Astrocyte (in vitro differentiated cells and primary cell): ENCODE measurements around the gene DHRS13. TPM values are rescaled to one million over a fixed set of nuclear protein-coding genes. Genes with fewer than 3 reads are reported as not detected.
"Not testable (repeated sequence)": the region's sequence is repeated elsewhere in the genome, so short reads cannot be mapped to it uniquely, and the experiment has no call there.

Experiments used
- DNase-seq: peaks from one replicate; pipeline ENCODE4 v3.0.0-alpha.2; 2010; ENCODE audit warnings: low read depth
- FAIRE-seq: peaks from 2 replicates; lab custom pipeline; 2011; peaks lifted over from hg19 to GRCh38; lab: Jason Lieb, UNC
- H2AFZ ChIP-seq: 2 replicates; pipeline ENCODE4 v1.6.0; 2012; ENCODE audit warnings: low read depth, low read length, inconsistent platforms
- H3K27ac ChIP-seq: 2 replicates; pipeline ENCODE4 v1.5.1; 2011; ENCODE audit warnings: low read depth, low read length, inconsistent platforms
- H3K27me3 ChIP-seq: 2 replicates; pipeline ENCODE4 v1.6.0; 2011; ENCODE audit warnings: low read length, inconsistent platforms; ENCODE audit not compliant: insufficient read depth
- H3K36me3 ChIP-seq: 2 replicates; pipeline ENCODE4 v1.5.1; 2011; ENCODE audit warnings: low read length, inconsistent platforms; ENCODE audit not compliant: insufficient read depth
- H3K4me1 ChIP-seq: 2 replicates; pipeline ENCODE4 v1.5.1; 2011; ENCODE audit warnings: low read length, inconsistent platforms; ENCODE audit not compliant: insufficient read depth
- H3K4me2 ChIP-seq: 2 replicates; pipeline ENCODE4 v1.6.0; 2012; ENCODE audit warnings: low read length, inconsistent platforms
- H3K4me3 ChIP-seq: 2 replicates; pipeline ENCODE4 v1.5.1; 2011; ENCODE audit warnings: low read depth, mild to moderate bottlenecking, low read length, inconsistent platforms; ENCODE audit not compliant: insufficient read depth
- H3K79me2 ChIP-seq: 2 replicates; pipeline ENCODE4 v1.6.0; 2012; ENCODE audit warnings: mild to moderate bottlenecking, low read length, inconsistent platforms; ENCODE audit not compliant: insufficient read depth
- H3K9ac ChIP-seq: 2 replicates; pipeline ENCODE4 v1.6.0; 2012; ENCODE audit warnings: mild to moderate bottlenecking, low read length, inconsistent platforms
- H3K9me3 ChIP-seq: 2 replicates; pipeline ENCODE4 v1.5.1; 2012; ENCODE audit warnings: low read depth, mild to moderate bottlenecking, low read length, inconsistent platforms; ENCODE audit not compliant: insufficient read depth
- H4K20me1 ChIP-seq: 2 replicates; pipeline ENCODE4 v1.6.0; 2012; ENCODE audit warnings: low read length, inconsistent platforms; ENCODE audit not compliant: insufficient read depth
- H3K27ac Mint-ChIP-seq: one replicate; pipeline ENCODE4 v1.8.0; 2021; ENCODE audit warnings: mild to moderate bottlenecking, mixed read lengths; ENCODE audit not compliant: unreplicated experiment
- H3K27me3 Mint-ChIP-seq: one replicate; pipeline ENCODE4 v1.8.0; 2021; ENCODE audit warnings: low read depth, mixed read lengths; ENCODE audit not compliant: unreplicated experiment
- H3K36me3 Mint-ChIP-seq: one replicate; pipeline ENCODE4 v1.8.0; 2021; ENCODE audit warnings: low read depth, mixed read lengths; ENCODE audit not compliant: unreplicated experiment
- H3K4me1 Mint-ChIP-seq: one replicate; pipeline ENCODE4 v1.8.0; 2021; ENCODE audit warnings: low read depth, mixed read lengths; ENCODE audit not compliant: unreplicated experiment
- H3K4me3 Mint-ChIP-seq: one replicate; pipeline ENCODE4 v1.8.0; 2021; ENCODE audit warnings: mild to moderate bottlenecking, moderate library complexity, mixed read lengths; ENCODE audit not compliant: unreplicated experiment
- H3K9me3 Mint-ChIP-seq: one replicate; pipeline ENCODE4 v1.8.0; 2021; ENCODE audit warnings: mild to moderate bottlenecking, mixed read lengths; ENCODE audit not compliant: unreplicated experiment
- EZH2 ChIP-seq: IDR thresholded peaks from 2 replicates; pipeline ENCODE4 v1.6.1; 2012; ENCODE audit warnings: mild to moderate bottlenecking, low read length, inconsistent platforms; ENCODE audit not compliant: insufficient read depth
- total RNA-seq: library from RNA; stranded (reverse); gene quantifications from 2 replicates; pipeline ENCODE4 v1.2.1, GENCODE V29; 2021
- TF ChIP-seq, protein P1 (sequence below): IDR thresholded peaks from 2 replicates; pipeline ENCODE4 v1.5.1; 2011; ENCODE audit warnings: low read depth, mild to moderate bottlenecking, inconsistent platforms, low read length, moderate library complexity; ENCODE audit not compliant: insufficient read depth

Gene DHRS13
- total RNA-seq, 1 donor from 2014 or later = 4.3 TPM

DNA sequence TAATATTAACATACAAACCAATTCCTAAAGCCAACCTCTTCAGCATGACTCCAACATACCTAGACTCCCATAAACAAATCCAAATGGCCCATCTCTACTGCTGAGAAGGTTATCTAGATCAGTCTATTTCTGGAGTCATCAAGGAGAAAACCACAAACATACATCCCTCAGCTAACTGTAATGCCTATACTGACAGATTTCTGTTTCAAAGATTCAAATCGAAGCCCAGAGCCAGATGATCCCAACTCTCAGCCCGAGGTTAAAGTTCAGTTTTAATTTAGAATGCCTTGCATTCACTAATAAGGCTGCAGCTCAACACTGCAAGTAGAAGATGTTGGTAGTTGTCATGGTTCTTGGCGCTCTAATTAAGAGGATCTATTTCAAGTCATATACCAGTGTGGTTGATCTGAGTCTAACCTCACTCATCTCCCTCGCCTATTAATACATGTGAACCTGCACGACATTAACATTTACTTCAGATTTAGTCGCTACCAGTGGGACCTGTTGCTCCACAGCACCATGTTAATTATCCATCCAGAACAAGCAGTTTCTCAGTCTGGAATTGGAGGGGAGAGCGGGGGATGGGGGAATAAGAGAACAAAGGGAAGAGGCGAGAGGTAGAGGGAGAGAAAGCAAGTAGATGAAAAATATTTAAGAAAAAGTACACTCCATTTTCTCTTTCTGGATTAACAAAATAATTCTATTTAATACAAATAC, 33.0 kb upstream of the DHRS13 start:
- H3K4me1 ChIP-seq = no peaks in the 10 kb centered on the region
- H3K4me3 ChIP-seq = no peak overlapping the region
- H3K27ac ChIP-seq = no peak overlapping the region
- TF ChIP-seq, protein P1, sequence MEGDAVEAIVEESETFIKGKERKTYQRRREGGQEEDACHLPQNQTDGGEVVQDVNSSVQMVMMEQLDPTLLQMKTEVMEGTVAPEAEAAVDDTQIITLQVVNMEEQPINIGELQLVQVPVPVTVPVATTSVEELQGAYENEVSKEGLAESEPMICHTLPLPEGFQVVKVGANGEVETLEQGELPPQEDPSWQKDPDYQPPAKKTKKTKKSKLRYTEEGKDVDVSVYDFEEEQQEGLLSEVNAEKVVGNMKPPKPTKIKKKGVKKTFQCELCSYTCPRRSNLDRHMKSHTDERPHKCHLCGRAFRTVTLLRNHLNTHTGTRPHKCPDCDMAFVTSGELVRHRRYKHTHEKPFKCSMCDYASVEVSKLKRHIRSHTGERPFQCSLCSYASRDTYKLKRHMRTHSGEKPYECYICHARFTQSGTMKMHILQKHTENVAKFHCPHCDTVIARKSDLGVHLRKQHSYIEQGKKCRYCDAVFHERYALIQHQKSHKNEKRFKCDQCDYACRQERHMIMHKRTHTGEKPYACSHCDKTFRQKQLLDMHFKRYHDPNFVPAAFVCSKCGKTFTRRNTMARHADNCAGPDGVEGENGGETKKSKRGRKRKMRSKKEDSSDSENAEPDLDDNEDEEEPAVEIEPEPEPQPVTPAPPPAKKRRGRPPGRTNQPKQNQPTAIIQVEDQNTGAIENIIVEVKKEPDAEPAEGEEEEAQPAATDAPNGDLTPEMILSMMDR = no peak
- no peak for TF ChIP-seq EZH2
- no peak overlapping the region for H2AFZ ChIP-seq
- H3K79me2 ChIP-seq = peaks cover 99% of the 10 kb centered on the region
- H3K27me3 ChIP-seq = no peaks in the 10 kb centered on the region
- DNase-seq (no peak), FAIRE-seq (no peak)
- Mint-ChIP-seq H3K36me3 (peaks cover 6% of the 10 kb centered on the region), H3K27me3 (no peaks in the 10 kb centered on the region), H3K9me3 (no peaks in the 10 kb centered on the region), H3K4me3 (no peak overlapping the region), H3K27ac (no peak overlapping the region), H3K4me1 (peaks cover 31% of the 10 kb centered on the region)
- H3K9ac ChIP-seq = no peak overlapping the region
- no peak overlapping the region for H3K4me2 ChIP-seq
- peaks cover 2% of the 10 kb centered on the region for H3K36me3 ChIP-seq
- H4K20me1 ChIP-seq = peaks cover 98% of the 10 kb centered on the region
- no peaks in the 10 kb centered on the region for H3K9me3 ChIP-seq

DNA sequence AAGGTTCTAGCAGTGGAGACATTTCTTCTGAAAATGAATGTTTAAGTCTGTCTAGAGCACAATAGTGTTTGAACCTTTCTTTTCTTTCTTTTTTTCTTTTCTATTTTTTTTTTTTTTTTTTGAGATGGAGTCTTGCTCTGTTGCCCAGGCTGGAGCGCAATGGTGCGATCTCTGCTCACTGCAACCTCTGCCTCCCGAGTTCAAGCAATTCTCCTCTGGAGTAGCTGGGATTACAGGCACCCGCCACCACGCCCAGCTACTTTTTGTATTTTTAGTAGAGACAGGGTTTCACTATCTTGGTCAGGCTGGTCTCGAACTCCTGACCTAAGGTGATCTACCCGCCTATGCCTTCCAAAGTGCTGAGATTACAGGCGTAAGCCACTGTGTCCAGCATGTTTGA, 31.6 kb upstream of the DHRS13 start:
- not testable (repeated sequence) for H3K9me3 Mint-ChIP-seq, H3K27me3 ChIP-seq, H3K36me3 ChIP-seq, H2AFZ ChIP-seq, H3K4me3 Mint-ChIP-seq, H3K27me3 Mint-ChIP-seq, H3K4me3 ChIP-seq, FAIRE-seq, H3K4me1 ChIP-seq, H3K9ac ChIP-seq, DNase-seq, H3K9me3 ChIP-seq, H3K27ac ChIP-seq, H3K4me2 ChIP-seq, H3K27ac Mint-ChIP-seq
- Histone ChIP-seq H3K79me2 (peaks cover 99% of the 10 kb centered on the region), H4K20me1 (peaks cover 98% of the 10 kb centered on the region)
- peaks cover 11% of the 10 kb centered on the region for H3K36me3 Mint-ChIP-seq
- H3K4me1 Mint-ChIP-seq = peaks cover 25% of the 10 kb centered on the region

DNA sequence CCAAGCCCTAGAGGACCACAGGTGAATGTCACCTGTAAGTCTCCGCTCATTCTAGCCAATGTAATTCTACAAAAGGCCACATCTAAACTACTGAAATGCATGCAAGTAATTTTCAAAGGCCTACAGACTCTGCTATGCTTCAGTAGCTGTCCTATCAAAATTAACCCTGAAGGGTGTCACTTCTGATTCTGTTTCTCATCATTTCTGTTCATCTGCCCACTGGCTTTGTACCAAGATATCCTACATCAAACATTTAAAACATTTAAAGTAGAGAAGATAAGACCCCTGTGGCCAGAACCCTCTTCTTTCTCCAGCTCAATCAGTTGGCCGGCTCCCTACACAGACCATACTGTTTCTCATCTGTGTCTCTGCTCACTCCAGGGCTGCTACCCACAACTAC, 26.9 kb upstream of the DHRS13 start:
- no peak for FAIRE-seq
- no peak for DNase-seq
- Mint-ChIP-seq H3K9me3 (peaks cover 2% of the 10 kb centered on the region), H3K4me3 (no peak overlapping the region), H3K4me1 (peaks cover 19% of the 10 kb centered on the region), H3K27me3 (no peaks in the 10 kb centered on the region), H3K27ac (peak overlapping the region; percentile 30), H3K36me3 (peaks cover 38% of the 10 kb centered on the region)
- Histone ChIP-seq H3K4me3 (no peak overlapping the region), H3K9ac (no peak overlapping the region), H3K9me3 (peaks cover 5% of the 10 kb centered on the region), H3K4me1 (peaks cover 23% of the 10 kb centered on the region), H4K20me1 (peaks cover 98% of the 10 kb centered on the region), H3K27me3 (no peaks in the 10 kb centered on the region), H3K27ac (no peak overlapping the region), H3K36me3 (peaks cover 7% of the 10 kb centered on the region), H3K4me2 (no peak overlapping the region), H2AFZ (no peak overlapping the region), H3K79me2 (peaks cover 91% of the 10 kb centered on the region)
- TF ChIP-seq, protein P1 = no peak
- TF ChIP-seq EZH2 = no peak
